Esophagus squamous epithelium (tissue), 4 donors: Measurements from ENCODE around the gene WDFY1.

ENCODE experiments used
- CTCF ChIP-seq, 6 experiments: fragments of 450-650 bp in 4 of 6; fragments of 200-600 bp in 2 of 6; sonication (generic) in 2 of 6; IDR thresholded peaks; one replicate each; pipeline ENCODE4 v1.5.1; 2016 to 2019; ENCODE audit warnings: antibody characterized with exemption in 6 of 6, mild to moderate bottlenecking in 4 of 6, moderate library complexity in 4 of 6
- POLR2A ChIP-seq, 4 donors: fragments of 450-650 bp; IDR thresholded peaks; one replicate each; pipeline ENCODE4 v1.6.1; 2017; ENCODE audit warnings: antibody characterized with exemption in 4 of 4, mild to moderate bottlenecking in 4 of 4, moderate library complexity in 3 of 4

- TF ChIP-seq CTCF (IDR thresholded peaks at IDR 0.05), result no peak
- no peak for TF ChIP-seq POLR2A (IDR thresholded peaks at IDR 0.05)
Measured at GRCh38 chr2:223909001-223909741, 36.0 kb downstream of the WDFY1 start.
